ENCODE measurements around the gene RNF223. TPM values are rescaled to one million over a fixed set of nuclear protein-coding genes. Genes with fewer than 3 reads are reported as not detected.

Gene RNF223
- total RNA-seq (not detected), polyA plus RNA-seq (ENCODE audit: insufficient read length in 2 of 2) (under 1 TPM in 1 of 2 donors, not detected in 1; 0.20 TPM)
- long read RNA-seq, donor 1: 0 reads
- long read RNA-seq, donor 2: 0 reads
- long read RNA-seq, donor 3: 0 reads
- long read RNA-seq, donor 4: 0 reads

DNA sequence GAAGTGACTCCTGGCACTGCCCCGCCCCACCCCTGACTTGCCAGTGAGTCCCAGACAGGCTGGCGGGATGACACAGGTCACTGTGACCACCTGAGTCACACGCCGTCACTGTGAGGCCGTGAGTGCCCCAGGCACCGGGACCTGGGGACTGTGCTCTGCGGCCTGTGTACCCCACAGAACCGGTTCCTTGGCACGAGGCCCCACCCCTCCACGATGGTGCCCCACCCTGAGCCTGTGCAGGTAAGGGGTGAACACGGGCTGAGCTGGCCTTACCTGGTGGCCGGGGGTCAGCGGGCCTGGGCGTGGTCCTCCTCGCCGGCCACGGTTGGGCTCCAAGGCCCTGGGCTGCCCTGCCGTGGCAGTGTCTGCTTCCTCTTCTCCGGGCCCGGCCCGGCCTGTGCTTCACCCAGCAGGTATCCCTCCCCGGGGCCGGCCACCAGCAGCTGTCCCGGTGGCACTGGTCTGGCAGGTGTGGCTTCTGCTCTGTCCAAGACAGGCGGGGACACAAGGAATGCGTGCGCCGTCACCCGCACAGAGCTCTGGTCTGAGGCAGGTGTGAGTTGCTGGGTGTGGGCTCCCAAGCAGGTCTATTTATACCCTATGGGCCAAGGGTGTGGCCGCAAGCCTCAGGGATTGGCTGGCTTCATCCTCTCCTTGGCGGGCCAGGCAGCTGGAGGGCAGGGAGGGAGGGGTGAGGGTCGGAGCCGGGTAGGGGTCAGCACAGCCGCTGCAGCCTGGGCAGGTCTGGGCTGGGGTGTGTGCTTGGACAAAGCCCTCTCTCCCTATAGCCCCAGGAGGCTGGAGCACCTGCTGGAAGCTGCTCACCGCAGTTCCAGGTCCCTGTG is at the start of gene RNF223:
Gene RNF223, minus strand, starts transcription at position 564 of the 845 bp plus-strand sequence. CDS start 1,740 bp downstream, outside the sequence.
- Histone ChIP-seq H3K27me3 (ENCODE audit: control insufficient read depth, insufficient read depth, low read length) (peaks cover 11% of the 10 kb centered on the region), H3K27ac (ENCODE audit: low read depth, low read length) (no peak within 1 kb of the TSS), H3K4me3 (ENCODE audit: low read depth, low read length) (no peak within 1 kb of the TSS), H3K9me3 (ENCODE audit: control insufficient read depth, insufficient read depth, low read length) (no peaks in the 10 kb centered on the region), H3K4me1 (ENCODE audit: control insufficient read depth, insufficient read depth, low read length) (peaks cover 12% of the 10 kb centered on the region), H3K36me3 (ENCODE audit: control insufficient read depth, insufficient read depth, low read length) (no peaks in the 10 kb centered on the region)
- WGBS (ENCODE audit: insufficient coverage): 75% methylated on average over 35 of the region's 35 CpGs
- DNase-seq (ENCODE audit: low read depth in 4 of 6, low spot score in 6 of 6): no peak

DNA sequence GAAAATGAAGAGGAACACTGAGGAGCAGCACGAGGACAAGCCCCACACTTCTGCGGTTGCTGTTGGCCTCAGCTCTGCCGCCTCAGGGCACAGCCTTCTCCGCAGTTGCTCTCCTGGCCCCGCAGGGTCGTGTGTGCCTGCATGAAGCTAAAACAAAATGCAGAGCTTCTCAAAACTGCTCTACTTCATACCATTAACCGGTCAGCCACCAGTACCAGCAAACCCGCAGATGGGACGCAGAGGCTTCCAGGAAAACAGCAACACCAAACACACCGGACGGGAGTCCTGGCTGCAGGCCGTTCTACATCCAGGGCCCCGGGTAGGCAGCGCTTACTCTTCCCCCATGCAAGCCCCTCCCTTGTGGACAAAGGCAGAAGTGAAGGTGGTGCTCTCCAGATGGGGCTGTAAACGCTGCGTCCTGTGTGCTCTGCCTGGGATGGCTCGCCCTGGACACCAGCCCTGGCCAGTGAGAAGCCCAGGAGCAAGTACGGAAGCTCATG is 48.9 kb upstream of the RNF223 start:
- no peak overlapping the region for H3K27ac ChIP-seq (ENCODE audit: low read depth, low read length)
- peaks cover 2% of the 10 kb centered on the region for H3K36me3 ChIP-seq (ENCODE audit: control insufficient read depth, insufficient read depth, low read length)
- peak in 1 of 6 donors; percentile 11 for DNase-seq (ENCODE audit: low read depth in 4 of 6, low spot score in 6 of 6)
- no peaks in the 10 kb centered on the region for H3K9me3 ChIP-seq (ENCODE audit: control insufficient read depth, insufficient read depth, low read length)
- no peak overlapping the region for H3K4me3 ChIP-seq (ENCODE audit: low read depth, low read length)
- 74% methylated on average over 16 of the region's 18 CpGs for WGBS (ENCODE audit: insufficient coverage)
- H3K27me3 ChIP-seq (ENCODE audit: control insufficient read depth, insufficient read depth, low read length): no peaks in the 10 kb centered on the region
- peaks cover 18% of the 10 kb centered on the region for H3K4me1 ChIP-seq (ENCODE audit: control insufficient read depth, insufficient read depth, low read length)

DNA sequence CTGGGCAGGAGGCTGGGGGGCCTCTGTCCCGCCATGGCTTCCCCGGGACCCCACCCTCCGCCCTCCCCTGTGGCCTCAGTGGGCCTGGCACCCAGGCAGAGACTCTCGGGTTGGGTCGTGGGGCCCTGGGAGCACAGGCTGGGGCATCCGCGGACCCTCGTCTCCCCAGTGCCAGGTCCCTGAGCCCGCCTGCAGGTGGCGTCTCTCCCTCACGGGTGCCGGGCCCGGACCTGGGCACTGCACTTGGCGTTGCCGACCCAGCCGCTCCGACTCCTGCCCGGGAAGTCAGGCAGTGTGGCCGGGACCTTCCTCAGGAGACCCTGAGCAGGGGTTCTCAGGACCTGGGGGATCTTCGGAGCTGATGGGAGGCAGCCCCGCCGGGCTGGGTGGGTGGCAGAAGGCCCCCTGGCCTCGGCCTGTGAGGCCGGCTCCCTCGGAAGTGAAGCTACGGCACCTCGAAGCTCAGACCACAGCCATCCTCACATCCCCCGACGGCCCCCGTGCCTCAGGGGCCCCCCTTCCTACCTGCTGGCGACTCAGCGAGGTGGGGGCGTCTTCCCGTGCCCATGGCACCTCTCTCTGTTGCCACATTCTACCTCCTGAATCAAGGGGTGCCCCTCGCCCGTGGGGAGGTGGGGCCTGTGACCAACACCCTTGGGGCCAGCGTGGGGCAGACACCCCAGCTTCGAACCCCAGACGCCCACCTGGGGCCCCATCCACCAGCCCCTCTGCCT is 48.1 kb upstream of the RNF223 start:
- H3K27me3 ChIP-seq (ENCODE audit: control insufficient read depth, insufficient read depth, low read length): no peaks in the 10 kb centered on the region
- H3K9me3 ChIP-seq (ENCODE audit: control insufficient read depth, insufficient read depth, low read length): no peaks in the 10 kb centered on the region
- DNase-seq (ENCODE audit: low read depth in 4 of 6, low spot score in 6 of 6): peak; percentile 19 to 83 (median 44)
- peaks cover 20% of the 10 kb centered on the region for H3K4me1 ChIP-seq (ENCODE audit: control insufficient read depth, insufficient read depth, low read length)
- WGBS (ENCODE audit: insufficient coverage): 21% methylated on average over 38 of the region's 39 CpGs
- H3K27ac ChIP-seq (ENCODE audit: low read depth, low read length): no peak overlapping the region
- H3K36me3 ChIP-seq (ENCODE audit: control insufficient read depth, insufficient read depth, low read length): peaks cover 3% of the 10 kb centered on the region
- no peak overlapping the region for H3K4me3 ChIP-seq (ENCODE audit: low read depth, low read length)

GRCh38 chr1:1121611-1122077 is 47.5 kb upstream of the RNF223 start:
- WGBS (ENCODE audit: insufficient coverage): 67% methylated on average over 12 of the region's 15 CpGs
- peaks cover 25% of the 10 kb centered on the region for H3K4me1 ChIP-seq (ENCODE audit: control insufficient read depth, insufficient read depth, low read length)
- no peak overlapping the region for H3K4me3 ChIP-seq (ENCODE audit: low read depth, low read length)
- H3K27ac ChIP-seq (ENCODE audit: low read depth, low read length): no peak overlapping the region
- H3K9me3 ChIP-seq (ENCODE audit: control insufficient read depth, insufficient read depth, low read length): no peaks in the 10 kb centered on the region
- H3K27me3 ChIP-seq (ENCODE audit: control insufficient read depth, insufficient read depth, low read length): no peaks in the 10 kb centered on the region
- H3K36me3 ChIP-seq (ENCODE audit: control insufficient read depth, insufficient read depth, low read length): peaks cover 3% of the 10 kb centered on the region
- DNase-seq (ENCODE audit: low read depth in 4 of 6, low spot score in 6 of 6): no peak

DNA sequence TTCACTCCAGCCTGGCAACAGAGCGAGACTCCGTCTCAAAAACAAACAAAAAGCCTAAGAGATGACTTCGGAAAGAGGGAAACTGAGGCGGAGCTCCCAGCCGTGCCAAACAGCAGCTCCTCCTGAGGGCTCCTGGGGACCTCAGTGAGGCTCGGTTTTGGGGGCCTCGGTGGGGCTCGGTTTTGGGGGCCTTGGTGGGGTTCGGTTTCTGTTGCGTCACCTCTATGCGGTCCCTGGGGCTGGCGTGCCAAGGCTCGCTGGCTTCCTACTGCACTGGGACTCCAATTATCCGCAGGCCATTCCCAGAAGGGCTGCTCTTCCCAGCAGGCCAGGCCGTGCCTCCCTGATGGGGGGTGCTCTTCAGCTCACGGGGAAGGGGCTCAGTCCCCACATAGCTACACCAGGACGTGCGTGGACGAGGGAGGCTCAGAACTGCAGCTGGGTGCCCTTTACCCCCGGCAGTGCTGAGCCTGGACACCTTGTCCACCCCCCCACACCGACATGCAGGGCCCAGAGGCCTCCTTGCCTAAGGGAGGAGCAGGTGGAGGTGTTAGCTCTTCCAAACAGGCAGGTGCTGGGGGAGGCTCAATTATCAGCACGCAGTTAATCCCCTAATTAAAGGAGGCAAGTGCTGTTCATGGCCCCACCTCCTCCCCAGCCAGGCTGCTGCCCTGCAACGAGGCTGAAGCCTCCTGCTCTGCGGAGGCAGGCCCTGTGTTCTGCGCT is 46.9 kb upstream of the RNF223 start:
- H3K36me3 ChIP-seq (ENCODE audit: control insufficient read depth, insufficient read depth, low read length): peaks cover 3% of the 10 kb centered on the region
- WGBS (ENCODE audit: insufficient coverage): 76% methylated on average over 19 of the region's 25 CpGs

GRCh38 chr1:1120096-1120495 is 46.0 kb upstream of the RNF223 start:
- Histone ChIP-seq H3K36me3 (ENCODE audit: control insufficient read depth, insufficient read depth, low read length) (peaks cover 3% of the 10 kb centered on the region), H3K9me3 (ENCODE audit: control insufficient read depth, insufficient read depth, low read length) (no peaks in the 10 kb centered on the region), H3K27ac (ENCODE audit: low read depth, low read length) (no peak overlapping the region), H3K27me3 (ENCODE audit: control insufficient read depth, insufficient read depth, low read length) (no peaks in the 10 kb centered on the region), H3K4me3 (ENCODE audit: low read depth, low read length) (no peak overlapping the region), H3K4me1 (ENCODE audit: control insufficient read depth, insufficient read depth, low read length) (peaks cover 29% of the 10 kb centered on the region)
- no peak for DNase-seq (ENCODE audit: low read depth in 4 of 6, low spot score in 6 of 6)
- WGBS (ENCODE audit: insufficient coverage): 69% methylated on average over 13 of the region's 16 CpGs

More for the DNA sequence above, 46.9 kb upstream of the RNF223 start:
- Histone ChIP-seq H3K4me1 (ENCODE audit: control insufficient read depth, insufficient read depth, low read length) (peaks cover 27% of the 10 kb centered on the region), H3K27ac (ENCODE audit: low read depth, low read length) (no peak overlapping the region), H3K4me3 (ENCODE audit: low read depth, low read length) (no peak overlapping the region), H3K27me3 (ENCODE audit: control insufficient read depth, insufficient read depth, low read length) (no peaks in the 10 kb centered on the region), H3K9me3 (ENCODE audit: control insufficient read depth, insufficient read depth, low read length) (no peaks in the 10 kb centered on the region)
- no peak for DNase-seq (ENCODE audit: low read depth in 4 of 6, low spot score in 6 of 6)

GRCh38 chr1:1119272-1119890 is 45.3 kb upstream of the RNF223 start:
- Histone ChIP-seq H3K36me3 (ENCODE audit: control insufficient read depth, insufficient read depth, low read length) (peaks cover 3% of the 10 kb centered on the region), H3K9me3 (ENCODE audit: control insufficient read depth, insufficient read depth, low read length) (no peaks in the 10 kb centered on the region), H3K27ac (ENCODE audit: low read depth, low read length) (no peak overlapping the region), H3K4me3 (ENCODE audit: low read depth, low read length) (no peak overlapping the region), H3K27me3 (ENCODE audit: control insufficient read depth, insufficient read depth, low read length) (no peaks in the 10 kb centered on the region), H3K4me1 (ENCODE audit: control insufficient read depth, insufficient read depth, low read length) (peaks cover 36% of the 10 kb centered on the region)
- no peak for DNase-seq (ENCODE audit: low read depth in 4 of 6, low spot score in 6 of 6)
- WGBS (ENCODE audit: insufficient coverage): 75% methylated on average over 16 of the region's 20 CpGs

GRCh38 chr1:1118876-1119220 is 44.7 kb upstream of the RNF223 start:
- Histone ChIP-seq H3K4me1 (ENCODE audit: control insufficient read depth, insufficient read depth, low read length) (peaks cover 37% of the 10 kb centered on the region), H3K27ac (ENCODE audit: low read depth, low read length) (no peak overlapping the region), H3K27me3 (ENCODE audit: control insufficient read depth, insufficient read depth, low read length) (no peaks in the 10 kb centered on the region), H3K4me3 (ENCODE audit: low read depth, low read length) (no peak overlapping the region), H3K36me3 (ENCODE audit: control insufficient read depth, insufficient read depth, low read length) (peaks cover 3% of the 10 kb centered on the region), H3K9me3 (ENCODE audit: control insufficient read depth, insufficient read depth, low read length) (no peaks in the 10 kb centered on the region)
- DNase-seq (ENCODE audit: low read depth in 4 of 6, low spot score in 6 of 6): no peak
- WGBS (ENCODE audit: insufficient coverage): 95% methylated on average over 8 of the region's 11 CpGs
